Astrocyte of the spinal cord (primary cell): ENCODE data around the gene MDN1.

Experiments used
- DNase-seq: peaks from one replicate; pipeline ENCODE4 v3.0.0; 2011; ENCODE audit warnings: low read depth, low spot score
- H3K4me3 ChIP-seq: 2 replicates; pipeline ENCODE4 v1.5.1; 2011; ENCODE audit warnings: low read depth, mild to moderate bottlenecking, low read length, moderate library complexity
- CTCF ChIP-seq: IDR thresholded peaks from 2 replicates; pipeline ENCODE4 v1.5.1; 2012; ENCODE audit warnings: low read depth, mild to moderate bottlenecking, low read length, inconsistent platforms
- in situ Hi-C: cut with HindIII; loops from 2 replicates; pipeline ENCODE4 v1.10.0; 2017; ENCODE audit warnings: low sequenced_read_pairs

MDN1 gene

GRCh38 chr6:89768324-89768723, 51.3 kb downstream of the MDN1 start:
- H3K4me3 ChIP-seq, result no peak overlapping the region
- TF ChIP-seq CTCF, result no peak
- in situ Hi-C loops, result no loop called here
- no peak for DNase-seq

- no peak for TF ChIP-seq CTCF
- in situ Hi-C loops, result no loop called here
- DNase-seq, result peak; percentile 8
- no peak overlapping the region for H3K4me3 ChIP-seq
Measured at GRCh38 chr6:89763550-89763949, 56.0 kb downstream of the MDN1 start.

GRCh38 chr6:89758830-89759229, 60.8 kb downstream of the MDN1 start:
- no peak overlapping the region for H3K4me3 ChIP-seq
- no peak for DNase-seq
- in situ Hi-C loops, result no loop called here
- TF ChIP-seq CTCF, result no peak

GRCh38 chr6:89750338-89750737, 69.3 kb downstream of the MDN1 start:
- no peak overlapping the region for H3K4me3 ChIP-seq
- in situ Hi-C loops, result no loop called here
- no peak for TF ChIP-seq CTCF
- no peak for DNase-seq

GRCh38 chr6:89749918-89750317, 69.7 kb downstream of the MDN1 start:
- no peak for TF ChIP-seq CTCF
- no peak overlapping the region for H3K4me3 ChIP-seq
- no peak for DNase-seq
- in situ Hi-C loops, result no loop called here

GRCh38 chr6:89745716-89746115, 73.9 kb downstream of the MDN1 start:
- no peak overlapping the region for H3K4me3 ChIP-seq
- in situ Hi-C loops, result no loop called here
- no peak for TF ChIP-seq CTCF
- DNase-seq, result no peak

GRCh38 chr6:89745096-89745495, 74.5 kb downstream of the MDN1 start:
- no peak overlapping the region for H3K4me3 ChIP-seq
- no peak for TF ChIP-seq CTCF
- in situ Hi-C loops, result no loop called here
- DNase-seq, result no peak
